Neural cell (in vitro differentiated cells): ENCODE measurements around the gene LRIG1. TPM values are rescaled to one million over a fixed set of nuclear protein-coding genes. Genes with fewer than 3 reads are reported as not detected.

Experiments
- H2AFZ ChIP-seq: fragments of 200-600, 300-800 bp; sonication (generic), shearing (Covaris generic); 2 replicates; pipeline ENCODE4 v1.6.0; 2014; ENCODE audit warnings: low read depth, mild to moderate bottlenecking, antibody characterized with exemption, low read length, moderate library complexity
- H3F3A ChIP-seq: fragments of 200-600 bp; shearing (Covaris generic); 2 replicates; pipeline ENCODE4 v1.6.1; 2016; ENCODE audit warnings: mild to moderate bottlenecking, moderate library complexity, mixed read lengths, antibody characterized with exemption, low read length; ENCODE audit not compliant: insufficient read depth, poor library complexity, severe bottlenecking
- H3K27ac ChIP-seq: fragments of 200-600, 300-800 bp; sonication (generic), shearing (Covaris generic); 2 replicates; pipeline ENCODE4 v1.5.1; 2014; ENCODE audit warnings: mild to moderate bottlenecking, low read length, moderate library complexity
- H3K27me3 ChIP-seq: fragments of 300-800, 200-600 bp; sonication (generic), shearing (Covaris generic); 2 replicates; pipeline ENCODE4 v1.6.0; 2014; ENCODE audit warnings: mild to moderate bottlenecking, low read depth, low read length, moderate library complexity; ENCODE audit not compliant: insufficient read depth
- H3K36me3 ChIP-seq: fragments of 300-800, 200-600 bp; sonication (generic), shearing (Covaris generic); 2 replicates; pipeline ENCODE4 v1.5.1; 2014; ENCODE audit warnings: mild to moderate bottlenecking, antibody characterized with exemption, low read length, moderate library complexity; ENCODE audit not compliant: insufficient read depth
- H3K4me2 ChIP-seq: fragments of 300-800, 200-600 bp; sonication (generic), shearing (Covaris generic); 2 replicates; pipeline ENCODE4 v1.6.0; 2014; ENCODE audit warnings: mild to moderate bottlenecking, low read length
- H3K4me3 ChIP-seq: fragments of 300-800, 200-600 bp; sonication (generic), shearing (Covaris generic); 2 replicates; pipeline ENCODE4 v1.5.1; 2014; ENCODE audit warnings: mild to moderate bottlenecking, low read length, moderate library complexity
- H3K79me2 ChIP-seq: fragments of 200-600 bp; shearing (Covaris generic); replicated peaks from 2 replicates; pipeline ENCODE4 v1.6.0; 2014; ENCODE audit warnings: mild to moderate bottlenecking, low read length, moderate library complexity; ENCODE audit not compliant: insufficient read depth
- H3K9ac ChIP-seq: fragments of 300-800, 200-600 bp; sonication (generic), shearing (Covaris generic); 2 replicates; pipeline ENCODE4 v1.6.1; 2016; ENCODE audit warnings: mild to moderate bottlenecking, low read length, mixed read lengths
- H3K9me2 ChIP-seq: fragments of 200-600 bp; shearing (Covaris generic); 2 replicates; pipeline ENCODE4 v1.6.1; 2016; ENCODE audit warnings: mild to moderate bottlenecking, low read length, mixed read lengths; ENCODE audit not compliant: insufficient read depth
- H3K9me3 ChIP-seq: fragments of 200-600, 300-800 bp; sonication (generic), shearing (Covaris generic); 2 replicates; pipeline ENCODE4 v1.6.1; 2016; ENCODE audit warnings: mild to moderate bottlenecking, mixed run types, low read length, moderate library complexity, mixed read lengths
- H4K20me1 ChIP-seq: fragments of 200-600 bp; shearing (Covaris generic); 2 replicates; pipeline ENCODE4 v1.6.1; 2016; ENCODE audit warnings: mild to moderate bottlenecking, mixed run types; ENCODE audit not compliant: insufficient read depth
- EP300 ChIP-seq: fragments of 450-650 bp; conservative IDR thresholded peaks from 2 replicates; pipeline ENCODE4 v1.6.1; 2014; ENCODE audit warnings: antibody characterized with exemption, mild to moderate bottlenecking, moderate library complexity; ENCODE audit not compliant: poor library complexity, severe bottlenecking
- EZH2 ChIP-seq: fragments of 200-600, 300-800 bp; shearing (Covaris generic), sonication (generic); IDR thresholded peaks from 2 replicates; pipeline ENCODE4 v1.6.1; 2014; ENCODE audit warnings: antibody characterized with exemption, low read length, borderline replicate concordance, mild to moderate bottlenecking; ENCODE audit not compliant: insufficient read depth, poor library complexity, severe bottlenecking
- MXI1 ChIP-seq: fragments of 450-650 bp; conservative IDR thresholded peaks from 2 replicates; pipeline ENCODE4 v1.6.1; 2014; ENCODE audit warnings: antibody characterized with exemption, mild to moderate bottlenecking; ENCODE audit not compliant: poor library complexity, severe bottlenecking
- POLR2AphosphoS5 ChIP-seq: IDR thresholded peaks from 2 replicates; pipeline ENCODE4 v1.6.1; 2012
- RAD21 ChIP-seq: fragments of 450-650 bp; conservative IDR thresholded peaks from 2 replicates; pipeline ENCODE4 v1.6.1; 2014; ENCODE audit warnings: antibody characterized with exemption, mild to moderate bottlenecking, moderate library complexity
- REST ChIP-seq: IDR thresholded peaks from 2 replicates; pipeline ENCODE4 v1.6.1; 2012; ENCODE audit warnings: borderline replicate concordance
- SMC3 ChIP-seq: fragments of 450-650 bp; conservative IDR thresholded peaks from 2 replicates; pipeline ENCODE4 v1.6.1; 2014; ENCODE audit warnings: antibody characterized with exemption, mild to moderate bottlenecking, moderate library complexity; ENCODE audit not compliant: poor library complexity
- TAF1 ChIP-seq: IDR thresholded peaks from 2 replicates; pipeline ENCODE4 v1.6.1; 2012; ENCODE audit warnings: low read depth
- polyA plus RNA-seq: library from polyadenylated mRNA; depleted of rRNA; stranded (reverse); fragments of >200 nt; gene quantifications from 2 replicates; pipeline ENCODE4 v1.2.3, GENCODE V29; 2014
- TF ChIP-seq, protein P1 (sequence below): fragments of 450-650 bp; IDR thresholded peaks from 2 replicates; pipeline ENCODE4 v1.5.1; 2014; ENCODE audit warnings: antibody characterized with exemption, mild to moderate bottlenecking, moderate library complexity; ENCODE audit not compliant: poor library complexity, severe bottlenecking

Gene LRIG1
- polyA plus RNA-seq, 1 donor from 2014 or later: 7.1 TPM

- Histone ChIP-seq H3K9me3 (no peaks in the 10 kb centered on the region), H3K27ac (no peak overlapping the region), H3K4me2 (no peak overlapping the region), H3K79me2 (peaks cover 64% of the 10 kb centered on the region), H3K4me3 (no peak overlapping the region), H3K9ac (no peak overlapping the region), H3F3A (peaks cover 7% of the 10 kb centered on the region), H4K20me1 (no peaks in the 10 kb centered on the region), H3K36me3 (no peaks in the 10 kb centered on the region), H3K27me3 (peaks cover 29% of the 10 kb centered on the region), H2AFZ (no peak overlapping the region), H3K9me2 (no peaks in the 10 kb centered on the region)
- TF ChIP-seq POLR2AphosphoS5: no peak
- TF ChIP-seq, protein P1, sequence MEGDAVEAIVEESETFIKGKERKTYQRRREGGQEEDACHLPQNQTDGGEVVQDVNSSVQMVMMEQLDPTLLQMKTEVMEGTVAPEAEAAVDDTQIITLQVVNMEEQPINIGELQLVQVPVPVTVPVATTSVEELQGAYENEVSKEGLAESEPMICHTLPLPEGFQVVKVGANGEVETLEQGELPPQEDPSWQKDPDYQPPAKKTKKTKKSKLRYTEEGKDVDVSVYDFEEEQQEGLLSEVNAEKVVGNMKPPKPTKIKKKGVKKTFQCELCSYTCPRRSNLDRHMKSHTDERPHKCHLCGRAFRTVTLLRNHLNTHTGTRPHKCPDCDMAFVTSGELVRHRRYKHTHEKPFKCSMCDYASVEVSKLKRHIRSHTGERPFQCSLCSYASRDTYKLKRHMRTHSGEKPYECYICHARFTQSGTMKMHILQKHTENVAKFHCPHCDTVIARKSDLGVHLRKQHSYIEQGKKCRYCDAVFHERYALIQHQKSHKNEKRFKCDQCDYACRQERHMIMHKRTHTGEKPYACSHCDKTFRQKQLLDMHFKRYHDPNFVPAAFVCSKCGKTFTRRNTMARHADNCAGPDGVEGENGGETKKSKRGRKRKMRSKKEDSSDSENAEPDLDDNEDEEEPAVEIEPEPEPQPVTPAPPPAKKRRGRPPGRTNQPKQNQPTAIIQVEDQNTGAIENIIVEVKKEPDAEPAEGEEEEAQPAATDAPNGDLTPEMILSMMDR: no peak
- TF ChIP-seq SMC3: no peak
Measured at GRCh38 chr3:66467996-66468735, 32.7 kb downstream of the LRIG1 start.

GRCh38 chr3:66466606-66467270 lies 34.1 kb downstream of the LRIG1 start:
- Histone ChIP-seq H3K27ac (no peak overlapping the region), H3F3A (peaks cover 7% of the 10 kb centered on the region), H2AFZ (no peak overlapping the region), H3K9ac (no peak overlapping the region), H3K36me3 (no peaks in the 10 kb centered on the region), H3K9me2 (no peaks in the 10 kb centered on the region), H3K9me3 (no peaks in the 10 kb centered on the region), H3K27me3 (peaks cover 41% of the 10 kb centered on the region), H3K79me2 (peaks cover 53% of the 10 kb centered on the region), H4K20me1 (no peaks in the 10 kb centered on the region), H3K4me3 (peak overlapping the region; percentile 31), H3K4me2 (peak overlapping the region; percentile 6)
- TF ChIP-seq POLR2AphosphoS5 (peak; percentile 99), SMC3 (no peak), MXI1 (peak; percentile 14), TAF1 (no peak), EP300 (peak; percentile 100), REST (peak; percentile 78), RAD21 (no peak), EZH2 (no peak)
- TF ChIP-seq, protein P1: no peak
